NCI-H446 treated with DMSO at 0.1 percent for 48 hours (cell line): ENCODE data around the gene RNF217.

Experiments used
- DNase-seq: peaks from one replicate; lab custom pipeline; 2025; lab: John Stamatoyannopoulos, UW

RNF217 gene

GRCh38 chr6:125099211-125100073 is 137.2 kb downstream of the RNF217 start:
- DNase-seq: no peak

GRCh38 chr6:125100074-125100652 is 137.9 kb downstream of the RNF217 start:
- DNase-seq: no peak

DNA sequence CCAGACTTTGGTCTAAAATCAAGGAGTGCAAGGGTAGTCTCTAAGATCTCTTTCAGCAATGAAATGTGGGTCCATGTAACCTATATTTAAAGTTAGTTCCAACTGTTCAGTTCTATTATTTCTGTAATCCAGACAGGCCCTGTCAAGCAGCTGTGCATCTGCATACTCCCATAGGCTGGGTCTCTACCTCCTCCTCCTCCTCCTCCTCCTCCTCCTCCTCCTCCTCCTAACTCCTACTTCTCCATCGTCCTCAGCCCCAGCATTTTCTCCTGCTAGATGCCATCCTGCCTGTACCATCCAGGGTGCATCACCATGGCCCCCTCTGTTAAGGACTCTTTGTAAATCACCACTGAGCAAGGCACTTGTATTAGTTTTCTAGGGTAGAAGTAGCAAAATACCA is 138.9 kb downstream of the RNF217 start:
- no peak for DNase-seq

- no peak for DNase-seq
Measured at GRCh38 chr6:125101631-125102030, 139.4 kb downstream of the RNF217 start.

GRCh38 chr6:125102411-125102810 is 140.2 kb downstream of the RNF217 start:
- no peak for DNase-seq

- DNase-seq: no peak
Measured at GRCh38 chr6:125102891-125103290, 140.7 kb downstream of the RNF217 start.

- DNase-seq: no peak
Measured at GRCh38 chr6:125104425-125104824, 142.2 kb downstream of the RNF217 start.

GRCh38 chr6:125107048-125107447 is 144.8 kb downstream of the RNF217 start:
- DNase-seq: no peak

GRCh38 chr6:125107896-125108295 is 145.7 kb downstream of the RNF217 start:
- DNase-seq: no peak

DNA sequence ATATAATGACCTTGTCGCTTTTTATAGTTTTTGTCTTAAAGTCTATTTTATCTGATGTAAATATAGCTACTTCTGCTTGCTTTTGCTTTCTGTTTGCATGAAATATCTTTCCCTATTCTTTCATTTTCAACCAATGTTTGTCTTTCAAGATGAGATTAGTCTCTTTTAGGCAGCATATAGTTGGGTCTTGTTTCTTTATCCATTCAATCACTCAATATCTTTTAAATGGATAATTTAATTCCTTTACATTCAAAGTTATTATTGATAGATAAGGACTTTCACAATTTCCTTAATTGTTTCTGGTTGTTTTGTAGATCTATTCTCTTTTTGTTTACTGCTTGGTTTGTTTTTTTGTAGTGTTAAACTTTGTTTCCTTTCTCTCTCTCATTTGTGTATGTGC is 147.8 kb downstream of the RNF217 start:
- DNase-seq: no peak

GRCh38 chr6:125111219-125111983 is 149.2 kb downstream of the RNF217 start:
- DNase-seq: no peak

- DNase-seq: no peak
Measured at GRCh38 chr6:125112934-125113333, 150.7 kb downstream of the RNF217 start.

GRCh38 chr6:125114248-125114858 is 152.1 kb downstream of the RNF217 start:
- DNase-seq: no peak

DNA sequence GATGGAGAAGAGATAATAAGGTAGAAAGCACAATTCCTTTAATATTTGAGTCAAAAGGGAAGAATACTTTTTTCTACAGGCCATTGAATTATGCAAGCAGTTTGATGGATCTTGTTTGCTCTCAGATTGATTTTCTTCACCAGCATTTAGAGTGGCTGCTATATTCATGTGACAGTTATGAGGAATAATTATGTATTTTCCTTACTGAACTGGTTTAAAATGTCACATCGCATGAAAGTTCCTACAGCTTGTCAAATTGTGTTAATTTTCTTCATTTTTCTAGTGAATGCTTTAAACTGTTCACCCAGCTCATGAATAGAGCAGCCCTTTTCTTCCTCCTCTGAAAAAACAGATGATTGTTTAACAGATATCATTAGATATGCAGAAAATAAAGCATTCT is 153.9 kb downstream of the RNF217 start:
- no peak for DNase-seq

DNA sequence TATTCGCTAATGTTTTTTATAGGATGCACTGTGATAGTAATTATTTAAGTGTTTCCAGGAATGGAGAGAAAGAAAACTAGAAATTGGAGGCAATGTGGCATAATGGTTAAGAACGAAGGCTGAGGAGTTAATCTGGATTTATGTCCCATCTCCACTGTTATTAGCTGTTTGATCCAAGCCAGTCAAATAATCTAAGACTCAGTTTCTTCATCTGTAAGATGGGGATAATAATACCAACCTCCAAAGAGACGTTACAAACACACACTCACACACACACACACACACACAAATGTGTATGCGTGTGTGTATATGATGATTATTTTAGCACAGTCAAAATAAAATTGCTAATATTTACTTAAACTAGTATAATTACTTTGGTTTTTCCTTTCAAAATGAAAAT is 154.5 kb downstream of the RNF217 start:
- no peak for DNase-seq

- no peak for DNase-seq
Measured at GRCh38 chr6:125117818-125118217, 155.6 kb downstream of the RNF217 start.

GRCh38 chr6:125120054-125120590 is 157.9 kb downstream of the RNF217 start:
- no peak for DNase-seq

DNA sequence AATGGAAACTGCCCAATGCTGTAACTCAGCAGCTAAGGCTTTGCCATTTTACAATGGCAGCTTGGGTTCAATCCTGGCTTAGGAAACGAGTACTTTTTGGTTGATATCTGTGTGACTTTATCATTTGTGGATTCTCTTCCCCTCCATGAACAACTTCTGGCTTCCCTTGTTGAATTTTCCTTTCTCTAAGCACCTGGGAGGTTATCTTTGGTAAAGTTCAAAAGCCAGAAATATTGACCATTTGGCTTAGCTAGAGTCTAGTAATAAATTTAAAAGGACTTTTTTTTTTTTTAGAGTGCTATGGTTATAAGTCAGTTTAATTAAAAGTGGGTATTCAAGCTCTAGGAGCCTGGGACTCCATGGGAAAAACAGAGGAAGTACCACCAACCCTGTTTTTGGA is 159.7 kb downstream of the RNF217 start:
- no peak for DNase-seq

- DNase-seq: no peak
Measured at GRCh38 chr6:125123051-125123450, 160.8 kb downstream of the RNF217 start.

GRCh38 chr6:125123468-125124048 is 161.3 kb downstream of the RNF217 start:
- DNase-seq: peak; percentile 28

GRCh38 chr6:125124049-125124669 is 161.9 kb downstream of the RNF217 start:
- no peak for DNase-seq
